Neural crest cell (in vitro differentiated cells): ENCODE measurements around the gene PHLDB2. TPM values are rescaled to one million over a fixed set of nuclear protein-coding genes. Genes with fewer than 3 reads are reported as not detected.

Source experiments
- DNase-seq: peaks from one replicate; pipeline ENCODE4 v3.0.0; 2021; ENCODE audit warnings: low read depth, mixed read lengths, low spot score
- H3K27ac Mint-ChIP-seq: one replicate; pipeline ENCODE4 v1.8.0; 2021; ENCODE audit warnings: mild to moderate bottlenecking, mixed read lengths; ENCODE audit not compliant: unreplicated experiment
- H3K27me3 Mint-ChIP-seq: 2 replicates; pipeline ENCODE4 v1.8.0; 2021; ENCODE audit warnings: low read depth, mild to moderate bottlenecking, mixed read lengths
- H3K36me3 Mint-ChIP-seq: 2 replicates; pipeline ENCODE4 v1.8.0; 2021; ENCODE audit warnings: low read depth, mild to moderate bottlenecking, mixed read lengths
- H3K4me1 Mint-ChIP-seq: 2 replicates; pipeline ENCODE4 v1.8.0; 2021; ENCODE audit warnings: mixed read lengths
- H3K4me3 Mint-ChIP-seq: one replicate; pipeline ENCODE4 v1.8.0; 2021; ENCODE audit warnings: mild to moderate bottlenecking, mixed read lengths
- H3K9me3 Mint-ChIP-seq: 2 replicates; pipeline ENCODE4 v1.8.0; 2021; ENCODE audit warnings: mixed read lengths
- total RNA-seq: library from RNA; stranded (reverse); gene quantifications from 2 replicates; pipeline ENCODE4 v1.2.1, GENCODE V29; 2021
- TF ChIP-seq, protein P1 (sequence below): fragments of 200-600 bp; sonication (generic); conservative IDR thresholded peaks from 2 replicates; pipeline ENCODE4 v1.5.0; 2021; ENCODE audit warnings: antibody characterized with exemption, mild to moderate bottlenecking

Gene PHLDB2
- total RNA-seq, 1 donor from 2014 or later = 49.0 TPM

DNA sequence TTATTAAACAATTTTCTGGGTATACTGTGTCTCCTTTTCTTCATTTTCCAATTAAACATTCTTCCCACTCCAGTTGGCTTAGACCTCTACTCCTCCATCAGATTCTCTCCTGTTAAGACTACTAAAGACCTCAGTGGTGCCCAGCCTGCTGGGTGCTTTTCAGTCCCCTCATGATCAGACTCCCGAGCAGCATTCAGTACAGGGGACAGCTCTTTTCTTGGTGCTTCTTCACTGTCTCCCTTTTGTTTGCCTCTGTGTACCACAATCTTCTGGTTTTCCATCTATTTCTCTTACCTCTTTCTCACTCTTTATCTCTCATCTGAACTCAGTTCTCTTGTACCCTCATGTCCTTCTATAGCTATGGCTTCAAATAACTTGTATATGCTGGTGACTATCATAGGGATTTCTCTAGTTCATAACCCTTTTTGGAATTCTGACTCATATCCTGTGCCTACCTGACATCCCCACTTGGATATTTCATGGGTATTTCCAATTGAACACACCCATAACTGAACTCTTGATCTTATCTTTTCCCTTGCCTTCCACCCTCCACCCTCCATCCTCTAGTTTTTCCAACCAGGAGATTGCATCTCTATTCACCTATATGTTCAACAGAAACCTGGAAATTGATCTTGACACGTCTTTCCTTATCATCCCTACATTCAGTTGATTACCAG is 64.2 kb downstream of the PHLDB2 start:
- Mint-ChIP-seq H3K4me1 (no peaks in the 10 kb centered on the region), H3K36me3 (peaks cover 41% of the 10 kb centered on the region), H3K9me3 (peaks cover 4% of the 10 kb centered on the region), H3K27me3 (no peaks in the 10 kb centered on the region), H3K4me3 (no peak overlapping the region), H3K27ac (no peak overlapping the region)
- TF ChIP-seq, protein P1, sequence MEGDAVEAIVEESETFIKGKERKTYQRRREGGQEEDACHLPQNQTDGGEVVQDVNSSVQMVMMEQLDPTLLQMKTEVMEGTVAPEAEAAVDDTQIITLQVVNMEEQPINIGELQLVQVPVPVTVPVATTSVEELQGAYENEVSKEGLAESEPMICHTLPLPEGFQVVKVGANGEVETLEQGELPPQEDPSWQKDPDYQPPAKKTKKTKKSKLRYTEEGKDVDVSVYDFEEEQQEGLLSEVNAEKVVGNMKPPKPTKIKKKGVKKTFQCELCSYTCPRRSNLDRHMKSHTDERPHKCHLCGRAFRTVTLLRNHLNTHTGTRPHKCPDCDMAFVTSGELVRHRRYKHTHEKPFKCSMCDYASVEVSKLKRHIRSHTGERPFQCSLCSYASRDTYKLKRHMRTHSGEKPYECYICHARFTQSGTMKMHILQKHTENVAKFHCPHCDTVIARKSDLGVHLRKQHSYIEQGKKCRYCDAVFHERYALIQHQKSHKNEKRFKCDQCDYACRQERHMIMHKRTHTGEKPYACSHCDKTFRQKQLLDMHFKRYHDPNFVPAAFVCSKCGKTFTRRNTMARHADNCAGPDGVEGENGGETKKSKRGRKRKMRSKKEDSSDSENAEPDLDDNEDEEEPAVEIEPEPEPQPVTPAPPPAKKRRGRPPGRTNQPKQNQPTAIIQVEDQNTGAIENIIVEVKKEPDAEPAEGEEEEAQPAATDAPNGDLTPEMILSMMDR = no peak
- no peak for DNase-seq

DNA sequence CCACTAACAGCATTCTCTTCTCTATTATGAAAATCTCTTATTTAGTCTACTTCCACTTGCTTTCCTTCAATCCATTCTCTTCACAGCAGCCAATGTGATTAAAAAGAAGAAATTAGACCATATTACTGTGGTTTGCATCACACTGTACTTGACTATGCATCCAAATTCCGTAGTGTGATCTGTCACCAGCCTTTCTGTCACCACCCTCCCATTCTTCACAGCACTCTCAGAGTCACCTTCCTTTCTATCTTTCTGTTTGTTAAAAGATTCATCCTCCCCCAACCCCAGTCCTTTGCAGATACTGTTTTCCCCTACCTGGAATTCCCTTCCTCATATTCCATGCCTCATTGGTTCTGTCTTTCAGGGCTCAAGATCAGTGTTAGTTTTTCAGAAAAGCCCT is 64.7 kb downstream of the PHLDB2 start:
- Mint-ChIP-seq H3K36me3 (peaks cover 39% of the 10 kb centered on the region), H3K27ac (peak overlapping the region; percentile 2), H3K27me3 (no peaks in the 10 kb centered on the region), H3K9me3 (peaks cover 4% of the 10 kb centered on the region), H3K4me3 (no peak overlapping the region), H3K4me1 (no peaks in the 10 kb centered on the region)
- TF ChIP-seq, protein P1 = no peak
- DNase-seq = no peak

DNA sequence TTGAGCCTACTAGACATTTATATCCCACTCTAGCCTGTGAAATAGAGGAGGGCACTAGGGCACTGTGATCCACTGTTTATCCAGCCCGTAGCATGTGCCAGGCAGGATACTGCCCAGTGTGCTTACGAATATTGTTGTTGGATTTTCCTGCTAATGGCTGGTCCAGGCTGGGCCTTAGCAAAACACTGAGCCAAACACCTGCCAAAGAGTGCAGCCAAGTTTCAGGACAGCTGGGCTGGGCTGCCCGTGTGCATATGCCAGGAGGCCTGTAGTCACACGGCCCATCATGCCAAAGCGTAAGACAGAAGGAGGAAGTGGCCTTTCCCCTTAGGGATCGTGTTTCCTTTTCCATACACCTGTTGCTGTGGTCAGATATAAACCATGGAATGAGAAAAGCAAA is 65.2 kb downstream of the PHLDB2 start:
- DNase-seq = no peak
- TF ChIP-seq, protein P1 = no peak
- Mint-ChIP-seq H3K27me3 (no peaks in the 10 kb centered on the region), H3K36me3 (peaks cover 34% of the 10 kb centered on the region), H3K4me1 (no peaks in the 10 kb centered on the region), H3K4me3 (no peak overlapping the region), H3K9me3 (peaks cover 4% of the 10 kb centered on the region), H3K27ac (no peak overlapping the region)

DNA sequence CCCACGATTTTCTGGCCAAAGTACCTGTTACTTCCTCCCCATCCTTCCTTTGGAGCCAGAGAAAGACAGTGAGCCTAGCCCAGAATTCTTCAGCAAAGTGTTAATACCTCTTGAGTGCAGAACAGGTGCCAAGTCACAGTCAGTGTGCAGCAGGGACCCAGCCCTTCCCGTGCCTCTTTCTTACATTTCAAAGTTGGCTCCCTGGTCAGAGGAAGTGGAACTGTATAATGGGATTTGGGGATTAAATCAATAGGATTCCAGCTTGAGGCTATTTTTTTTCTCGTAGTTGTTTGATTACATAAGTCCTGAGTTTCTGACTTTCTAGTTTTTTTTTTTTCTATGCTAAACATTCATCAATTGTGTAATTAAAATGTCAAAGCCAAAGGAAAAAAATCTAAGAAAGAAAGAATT is 67.2 kb downstream of the PHLDB2 start:
- H3K4me3 Mint-ChIP-seq = no peak overlapping the region
- TF ChIP-seq, protein P1 = no peak
- H3K27ac Mint-ChIP-seq = no peak overlapping the region
- no peak for DNase-seq
- H3K4me1 Mint-ChIP-seq = peaks cover 4% of the 10 kb centered on the region
- H3K36me3 Mint-ChIP-seq = peaks cover 28% of the 10 kb centered on the region
- H3K27me3 Mint-ChIP-seq = no peaks in the 10 kb centered on the region
- H3K9me3 Mint-ChIP-seq = peaks cover 4% of the 10 kb centered on the region

DNA sequence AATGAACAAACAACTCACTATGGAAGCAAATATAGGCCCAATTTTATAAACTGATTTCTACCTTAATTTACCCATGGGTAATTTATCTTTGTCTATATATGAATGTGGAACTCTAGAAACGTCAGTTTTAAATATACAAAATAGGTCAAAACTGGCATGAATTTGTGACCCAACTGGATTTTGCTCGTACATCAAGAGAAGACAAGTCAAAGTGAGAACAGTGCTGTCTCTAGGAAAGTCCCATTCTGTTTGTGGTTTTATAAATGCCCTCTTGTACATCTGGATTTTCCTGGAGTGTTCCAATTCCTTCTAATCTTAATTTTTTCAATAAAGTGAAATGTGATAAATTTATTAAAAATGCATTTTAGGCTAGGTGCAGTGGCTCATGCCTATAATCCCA is 69.5 kb downstream of the PHLDB2 start:
- no peak overlapping the region for H3K27ac Mint-ChIP-seq

More for the DNA sequence above, 69.5 kb downstream of the PHLDB2 start:
- H3K36me3 Mint-ChIP-seq = peaks cover 21% of the 10 kb centered on the region
- H3K27me3 Mint-ChIP-seq = no peaks in the 10 kb centered on the region
- no peak for DNase-seq
- TF ChIP-seq, protein P1 = no peak
- H3K4me1 Mint-ChIP-seq = peaks cover 7% of the 10 kb centered on the region
- H3K4me3 Mint-ChIP-seq = no peak overlapping the region
- H3K9me3 Mint-ChIP-seq = no peaks in the 10 kb centered on the region
